Immature natural killer cell (primary cell): ENCODE measurements around the gene EID3. TPM values are rescaled to one million over a fixed set of nuclear protein-coding genes. Genes with fewer than 3 reads are reported as not detected.

Experiments
- DNase-seq, 3 donors: peaks; one replicate each; pipeline ENCODE4 v3.0.0; 2022; ENCODE audit warnings: mixed read lengths in 1 of 3
- H3K27ac Mint-ChIP-seq, 6 donors: one replicate each; pipeline ENCODE4 v1.8.0; 2020; ENCODE audit warnings: mixed read lengths in 6 of 6, mild to moderate bottlenecking in 5 of 6, inconsistent platforms in 4 of 6, moderate library complexity in 3 of 6
- H3K27me3 Mint-ChIP-seq, 3 donors: one replicate each; pipeline ENCODE4 v1.8.0; 2020 to 2021; ENCODE audit warnings: low read depth in 3 of 3, mild to moderate bottlenecking in 3 of 3, mixed read lengths in 3 of 3, moderate library complexity in 3 of 3, inconsistent platforms in 1 of 3
- H3K36me3 Mint-ChIP-seq, 3 donors: one replicate each; pipeline ENCODE4 v1.8.0; 2020; ENCODE audit warnings: mixed read lengths in 3 of 3, inconsistent platforms in 2 of 3, mild to moderate bottlenecking in 2 of 3
- H3K4me1 Mint-ChIP-seq, 2 donors: one replicate each; pipeline ENCODE4 v1.8.0; 2020; ENCODE audit warnings: inconsistent platforms in 2 of 2, mild to moderate bottlenecking in 2 of 2, mixed read lengths in 2 of 2, moderate library complexity in 1 of 2
- H3K4me3 Mint-ChIP-seq, 5 donors: one replicate each; pipeline ENCODE4 v1.8.0; 2020; ENCODE audit warnings: mild to moderate bottlenecking in 5 of 5, mixed read lengths in 5 of 5, inconsistent platforms in 3 of 5, moderate library complexity in 3 of 5
- H3K9me3 Mint-ChIP-seq, 6 donors: one replicate each; pipeline ENCODE4 v1.8.0; 2020; ENCODE audit warnings: mild to moderate bottlenecking in 6 of 6, mixed read lengths in 6 of 6, inconsistent platforms in 4 of 6, moderate library complexity in 3 of 6
- polyA plus RNA-seq, 3 donors: library from polyadenylated mRNA; unstranded; fragments of 300-500 nt; fragmentation: Illumina TruSeq; gene quantifications; one replicate each; pipeline ENCODE4 v1.2.3, GENCODE V29; 2021

EID3 gene
- polyA plus RNA-seq, 3 donors from 2014 or later: 5.4 to 15.7 (median 9.5) TPM

DNA sequence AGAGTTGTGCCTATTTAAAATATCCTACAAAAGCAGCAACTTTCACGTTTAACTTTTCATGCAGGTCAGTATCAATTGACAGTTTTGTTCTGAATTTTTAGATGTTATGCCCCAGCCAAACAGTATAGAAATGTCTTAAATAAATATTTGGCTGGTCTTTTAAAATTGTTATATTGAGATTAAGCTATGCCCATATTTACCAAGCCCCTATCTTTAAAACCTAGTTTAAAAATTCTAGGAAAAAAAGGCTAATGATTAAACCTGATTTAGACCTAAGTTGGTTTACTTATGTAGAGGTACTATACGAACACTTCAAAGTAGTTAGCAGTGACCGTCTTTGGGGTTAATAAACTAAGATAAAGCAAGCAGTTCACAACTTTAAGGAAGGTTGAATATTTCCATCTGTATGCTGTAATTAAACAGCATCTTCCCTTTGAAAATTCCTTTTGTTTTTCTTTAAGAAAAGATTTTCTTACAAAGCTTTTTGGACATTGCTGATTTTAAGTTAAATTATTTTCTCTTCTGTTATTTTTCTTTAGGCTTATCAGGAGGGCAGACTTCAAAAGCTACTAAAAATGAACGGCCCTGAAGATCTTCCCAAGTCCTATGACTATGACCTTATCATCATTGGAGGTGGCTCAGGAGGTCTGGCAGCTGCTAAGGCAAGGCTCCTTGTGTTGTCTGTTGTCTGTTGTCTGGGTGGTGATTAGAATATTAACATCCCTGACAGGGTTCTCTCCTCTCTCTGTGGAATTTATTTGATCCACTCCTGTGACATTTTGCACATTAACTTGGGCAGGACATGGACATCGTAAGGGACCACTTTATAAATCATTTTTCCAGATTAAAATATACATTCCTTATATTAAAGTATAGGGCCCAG is 7.5 kb downstream of the EID3 start:
- Mint-ChIP-seq H3K27ac (no peak overlapping the region), H3K4me3 (no peak overlapping the region), H3K27me3 (no peaks in the 10 kb centered on the region), H3K4me1 (peaks cover 11 to 18% of the 10 kb centered on the region in 2 donors), H3K9me3 (no peaks in the 10 kb centered on the region), H3K36me3 (peaks cover 14 to 28% (median 19%) of the 10 kb centered on the region in 3 donors)
- DNase-seq: no peak

DNA sequence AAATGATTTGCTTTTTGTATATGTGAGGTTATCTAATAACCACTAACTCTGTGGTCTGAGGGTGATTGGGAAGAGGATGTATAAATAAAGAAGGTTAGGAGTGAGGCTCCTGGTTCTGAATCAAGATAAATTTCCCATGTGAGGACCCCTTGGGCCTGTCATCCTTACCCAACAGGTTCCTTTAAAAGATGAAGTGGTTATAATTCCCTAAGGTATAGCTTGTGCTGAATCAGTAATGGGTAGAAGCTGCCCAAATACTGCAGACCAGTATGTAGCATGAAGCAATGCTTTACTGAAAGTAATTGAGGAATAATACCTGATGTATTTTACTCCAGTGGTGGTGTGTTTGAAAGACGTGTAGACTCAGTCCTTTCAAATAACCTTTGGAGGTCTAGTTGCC is 8.7 kb downstream of the EID3 start:
- Mint-ChIP-seq H3K4me3 (no peak overlapping the region), H3K27ac (no peak overlapping the region), H3K36me3 (peaks cover 14 to 28% (median 19%) of the 10 kb centered on the region in 3 donors), H3K9me3 (no peaks in the 10 kb centered on the region), H3K27me3 (no peaks in the 10 kb centered on the region), H3K4me1 (peaks cover 6 to 9% of the 10 kb centered on the region in 2 donors)
- DNase-seq: no peak

DNA sequence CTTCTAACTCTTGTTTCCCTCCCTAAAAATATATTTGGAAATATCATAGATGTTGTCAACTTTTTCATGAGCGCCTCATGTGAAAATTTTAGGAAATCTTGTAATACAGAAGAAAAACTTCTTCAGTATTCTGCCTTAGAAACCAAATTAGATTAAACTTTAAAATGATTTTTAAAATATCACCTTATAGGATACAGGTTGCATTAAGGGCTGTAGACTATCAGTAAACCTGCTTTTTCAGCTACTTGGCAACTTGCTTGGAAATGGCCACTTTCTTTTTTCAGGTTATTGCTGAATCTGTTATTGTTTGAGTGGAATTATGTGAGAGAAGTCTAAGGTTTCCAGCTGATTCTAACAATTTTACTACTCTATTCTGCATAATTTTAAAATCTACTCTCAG is 9.1 kb downstream of the EID3 start:
- Mint-ChIP-seq H3K36me3 (peaks cover 14 to 28% (median 19%) of the 10 kb centered on the region in 3 donors), H3K4me3 (no peak overlapping the region), H3K27ac (no peak overlapping the region), H3K27me3 (no peaks in the 10 kb centered on the region), H3K9me3 (no peaks in the 10 kb centered on the region), H3K4me1 (peaks cover 2 to 5% of the 10 kb centered on the region in 2 donors)
- no peak for DNase-seq

DNA sequence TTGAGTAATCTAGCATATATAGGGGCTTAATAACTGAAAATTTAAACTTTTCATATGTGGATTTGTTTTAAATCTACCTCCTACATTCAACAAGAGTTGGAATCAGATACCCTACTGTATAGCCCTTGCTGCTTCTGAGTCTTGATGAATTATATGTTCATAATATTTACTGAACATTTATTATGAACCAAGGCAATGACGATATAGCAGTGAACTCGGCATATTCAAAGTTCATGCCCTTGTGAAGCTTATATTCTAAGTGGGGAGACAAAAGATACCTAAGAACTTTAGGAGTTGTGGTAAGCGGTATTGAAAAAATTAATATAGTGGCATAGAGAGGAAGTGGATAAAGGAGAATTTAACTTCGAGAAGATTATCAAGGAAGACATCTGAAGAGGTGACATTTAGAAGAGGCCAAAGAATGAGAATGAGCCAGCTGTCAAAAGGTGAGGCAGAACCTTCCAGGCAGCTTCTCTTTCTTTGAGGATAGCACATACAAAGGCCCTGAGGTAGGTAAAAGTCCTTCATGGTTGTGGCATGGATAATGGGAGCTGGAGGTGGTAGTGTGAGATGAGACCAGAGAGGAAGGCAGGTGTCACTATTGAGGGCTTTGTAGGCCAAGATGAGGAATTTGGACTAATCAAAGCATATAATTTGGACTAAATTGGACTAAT is 10.2 kb downstream of the EID3 start:
- Mint-ChIP-seq H3K36me3 (peaks cover 14 to 30% (median 19%) of the 10 kb centered on the region in 3 donors), H3K9me3 (no peaks in the 10 kb centered on the region), H3K27me3 (no peaks in the 10 kb centered on the region), H3K27ac (peak overlapping the region in 1 of 6 donors; percentile 38), H3K4me3 (no peak overlapping the region), H3K4me1 (peaks cover 0 to 5% of the 10 kb centered on the region in 2 donors)
- DNase-seq: no peak

DNA sequence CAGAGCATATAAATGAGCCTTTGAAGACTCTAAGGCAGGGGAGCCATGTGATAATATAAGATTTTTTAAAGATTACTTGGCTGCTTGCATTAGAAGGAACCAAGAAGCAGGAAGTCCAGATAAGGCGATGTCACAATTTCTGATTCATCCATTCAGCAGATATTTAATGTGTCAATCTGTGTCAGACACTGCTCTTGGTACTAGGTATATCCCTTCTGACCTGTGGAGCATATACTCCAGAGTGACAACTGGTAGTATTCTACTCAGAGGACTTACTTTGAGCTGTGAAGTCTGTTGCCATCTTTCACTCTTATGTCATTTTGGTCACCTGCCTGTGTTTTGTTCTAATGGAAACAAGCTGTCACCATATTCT is 10.7 kb downstream of the EID3 start:
- Mint-ChIP-seq H3K27ac (no peak overlapping the region), H3K27me3 (no peaks in the 10 kb centered on the region), H3K36me3 (peaks cover 17 to 34% (median 19%) of the 10 kb centered on the region in 3 donors), H3K4me1 (peaks cover 0 to 5% of the 10 kb centered on the region in 2 donors), H3K9me3 (no peaks in the 10 kb centered on the region), H3K4me3 (no peak overlapping the region)
- no peak for DNase-seq

DNA sequence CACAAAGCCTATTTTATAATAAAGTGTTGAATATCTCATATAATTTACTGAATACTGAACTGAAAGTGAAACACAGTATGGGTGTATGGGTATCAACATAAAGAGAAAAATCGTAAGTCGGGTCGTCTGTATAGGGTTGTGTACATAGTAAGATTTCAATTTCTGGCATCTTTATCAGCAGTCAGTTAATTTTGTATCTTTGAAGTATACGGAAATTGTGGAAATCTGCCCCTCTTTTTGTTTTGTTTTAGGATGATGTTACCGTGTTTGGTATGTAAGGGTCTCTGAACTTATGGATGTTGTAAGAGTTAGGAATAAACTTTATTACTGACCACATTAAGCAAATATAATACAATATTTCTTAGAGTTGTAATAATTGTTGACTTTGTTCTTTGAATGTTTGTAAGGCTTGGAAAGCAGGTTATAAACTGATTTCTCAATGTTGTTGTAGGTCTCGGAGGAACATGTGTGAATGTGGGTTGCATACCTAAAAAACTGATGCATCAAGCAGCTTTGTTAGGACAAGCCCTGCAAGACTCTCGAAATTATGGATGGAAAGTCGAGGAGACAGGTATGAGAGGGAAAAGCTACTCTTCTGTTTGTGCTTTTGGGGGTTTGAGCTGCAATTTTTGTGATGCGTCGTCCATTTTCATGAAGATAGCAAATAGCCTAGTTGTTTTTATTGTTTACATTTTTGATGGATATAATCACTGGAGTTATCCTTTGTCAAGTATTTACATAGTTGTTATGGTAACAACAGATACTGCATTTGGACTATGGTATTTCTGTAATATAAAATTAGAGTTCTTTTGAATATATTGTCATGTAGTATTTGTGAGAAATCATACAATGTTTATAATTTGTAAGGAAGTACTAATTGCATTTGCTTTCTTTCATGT is 12.0 kb downstream of the EID3 start:
- H3K27ac Mint-ChIP-seq: peak overlapping the region in 1 of 6 donors; percentile 45
- no peaks in the 10 kb centered on the region for H3K27me3 Mint-ChIP-seq
- H3K4me1 Mint-ChIP-seq: no peaks in the 10 kb centered on the region
- DNase-seq: no peak
- no peak overlapping the region for H3K4me3 Mint-ChIP-seq
- H3K9me3 Mint-ChIP-seq: no peaks in the 10 kb centered on the region
- peaks cover 19 to 40% (median 19%) of the 10 kb centered on the region in 3 donors for H3K36me3 Mint-ChIP-seq

DNA sequence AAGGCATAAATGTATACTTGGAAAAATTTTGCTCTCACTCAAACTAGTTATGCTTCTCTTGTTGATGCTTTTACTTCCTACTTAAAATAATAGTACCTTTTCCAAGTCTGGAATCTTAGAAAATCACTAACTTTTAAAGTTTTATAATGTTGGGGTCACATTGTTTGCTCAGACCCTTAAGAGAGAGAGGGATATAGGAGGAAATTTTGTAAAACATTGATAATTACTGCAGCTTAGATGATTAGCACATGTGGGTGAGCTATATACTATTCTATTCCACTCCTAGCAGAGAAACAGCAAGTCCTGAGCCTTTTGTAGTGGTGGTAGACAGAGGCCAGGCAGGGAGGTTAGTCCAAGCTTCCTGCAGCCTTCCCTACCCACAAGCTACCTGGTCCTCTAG is 13.4 kb downstream of the EID3 start:
- Mint-ChIP-seq H3K4me3 (no peak overlapping the region), H3K27me3 (no peaks in the 10 kb centered on the region), H3K9me3 (no peaks in the 10 kb centered on the region), H3K27ac (no peak overlapping the region), H3K36me3 (peaks cover 15 to 43% (median 24%) of the 10 kb centered on the region in 3 donors), H3K4me1 (no peaks in the 10 kb centered on the region)
- DNase-seq: no peak

DNA sequence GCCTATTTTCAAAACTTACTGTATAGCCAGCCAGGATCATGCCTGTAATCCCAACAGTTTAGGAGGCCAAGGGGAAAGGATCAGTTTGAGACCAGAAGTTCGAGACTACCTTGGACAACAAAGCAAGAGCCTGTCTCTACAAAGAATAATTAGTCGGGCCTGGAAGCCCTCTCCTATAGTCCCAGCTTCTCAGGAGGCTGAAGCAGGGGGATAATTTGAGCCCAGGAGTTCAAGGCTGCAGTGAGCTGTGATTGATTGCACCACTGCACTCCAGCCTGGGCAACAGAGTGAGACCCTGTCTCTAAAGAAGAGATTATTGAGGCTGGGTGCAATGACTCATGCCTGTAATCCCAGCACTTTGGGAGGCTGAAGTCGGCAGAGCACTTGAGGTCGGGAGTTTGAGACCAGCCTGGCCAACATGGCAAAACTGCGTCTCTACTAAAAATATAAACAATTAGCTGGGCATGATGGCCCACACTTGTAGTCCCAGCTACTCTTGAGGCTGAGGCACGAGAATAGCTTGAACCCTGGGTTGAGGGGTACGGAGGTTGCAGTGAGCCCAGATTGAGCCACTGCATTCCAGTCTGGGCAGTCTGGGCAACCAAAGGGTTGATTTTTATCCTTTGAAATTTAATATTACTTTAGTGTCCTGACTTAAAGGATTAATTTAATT is 14.1 kb downstream of the EID3 start:
- no peak for DNase-seq
- Mint-ChIP-seq H3K4me3 (no peak overlapping the region), H3K27me3 (no peaks in the 10 kb centered on the region), H3K36me3 (peaks cover 15 to 42% (median 24%) of the 10 kb centered on the region in 3 donors), H3K27ac (no peak overlapping the region), H3K9me3 (no peaks in the 10 kb centered on the region), H3K4me1 (no peaks in the 10 kb centered on the region)

DNA sequence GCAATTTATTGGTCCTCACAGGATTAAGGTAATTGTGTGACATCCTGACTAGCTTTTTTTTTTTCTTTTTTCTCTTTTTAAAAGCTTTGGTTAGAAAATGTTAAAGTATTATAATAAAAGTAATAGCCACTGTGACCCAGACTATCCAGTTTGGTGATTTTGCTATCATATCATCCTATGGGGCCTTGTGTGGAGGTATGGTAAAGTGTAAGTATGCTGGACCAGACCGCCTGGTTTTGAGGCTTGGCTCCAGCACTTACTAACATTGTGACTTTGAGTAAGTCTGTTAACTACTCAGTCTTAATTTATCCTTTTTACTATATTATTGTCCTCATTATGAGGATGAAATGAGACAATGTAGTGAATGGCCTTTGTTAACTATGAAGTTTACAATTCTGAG is 15.5 kb downstream of the EID3 start:
- H3K36me3 Mint-ChIP-seq: peaks cover 12 to 39% (median 19%) of the 10 kb centered on the region in 3 donors

DNA sequence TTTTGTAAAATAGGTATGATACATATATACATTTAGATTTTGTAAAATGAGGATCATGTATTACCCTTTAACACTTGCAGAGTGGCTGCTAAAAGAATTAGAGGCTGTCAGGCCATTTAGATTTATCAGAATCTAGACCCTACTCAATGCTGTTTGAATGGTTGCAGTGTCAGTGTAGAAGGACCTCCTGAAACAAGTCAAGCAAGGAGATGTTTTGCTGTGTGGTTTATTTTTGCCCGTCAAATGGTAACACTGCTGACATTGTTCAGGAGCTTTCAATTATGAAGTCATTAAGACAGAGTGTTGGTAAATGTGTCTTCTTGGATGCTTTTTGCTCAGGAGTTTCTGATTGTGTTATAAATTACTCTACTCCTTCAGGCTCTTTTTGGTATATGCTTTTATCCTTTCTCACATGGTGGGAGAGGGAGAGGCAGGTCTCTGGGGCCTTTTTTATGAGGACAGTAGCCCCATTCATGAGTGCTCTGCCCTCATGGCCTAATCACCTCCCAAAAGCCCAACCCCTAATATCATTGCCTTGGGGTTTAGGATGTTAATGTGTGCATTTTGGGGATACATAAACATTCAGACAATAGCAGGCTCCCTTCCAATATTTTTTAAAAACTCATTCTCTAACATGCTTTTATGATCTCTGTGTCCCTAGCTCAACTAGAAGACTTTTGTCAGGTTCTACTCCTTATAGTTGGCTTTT is 16.5 kb downstream of the EID3 start:
- no peaks in the 10 kb centered on the region for H3K4me1 Mint-ChIP-seq
- H3K4me3 Mint-ChIP-seq: no peak overlapping the region
- no peak for DNase-seq
- peaks cover 16 to 42% (median 22%) of the 10 kb centered on the region in 3 donors for H3K36me3 Mint-ChIP-seq
- H3K27ac Mint-ChIP-seq: peak overlapping the region in 1 of 6 donors; percentile 15
- H3K27me3 Mint-ChIP-seq: peaks cover 0 to 2% (median 0%) of the 10 kb centered on the region in 3 donors
- no peaks in the 10 kb centered on the region for H3K9me3 Mint-ChIP-seq

More for the DNA sequence above, 15.5 kb downstream of the EID3 start:
- H3K9me3 Mint-ChIP-seq: no peaks in the 10 kb centered on the region
- DNase-seq: no peak
- no peak overlapping the region for H3K27ac Mint-ChIP-seq
- no peak overlapping the region for H3K4me3 Mint-ChIP-seq
- H3K27me3 Mint-ChIP-seq: peaks cover 0 to 2% (median 0%) of the 10 kb centered on the region in 3 donors
- H3K4me1 Mint-ChIP-seq: no peaks in the 10 kb centered on the region

DNA sequence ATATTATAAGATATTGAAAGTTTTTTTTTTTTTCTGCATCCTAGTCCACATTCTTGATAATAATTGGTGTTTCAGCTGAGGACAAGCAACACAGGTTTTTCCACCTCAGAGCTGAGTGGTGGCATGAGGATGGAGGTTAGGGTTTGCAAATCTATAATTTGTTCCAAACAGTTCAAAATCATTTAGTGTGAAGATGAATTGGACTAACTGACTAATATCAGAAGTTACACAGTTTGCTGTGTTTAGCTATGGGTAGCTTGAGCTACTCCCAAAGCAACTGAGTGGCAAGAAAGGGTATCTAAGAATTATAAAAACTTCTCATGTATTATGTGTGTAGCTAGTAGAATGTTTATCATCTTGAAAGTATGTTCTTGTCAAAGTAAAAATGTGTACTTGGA is 17.1 kb downstream of the EID3 start:
- Mint-ChIP-seq H3K27ac (no peak overlapping the region), H3K4me3 (no peak overlapping the region), H3K36me3 (peaks cover 14 to 38% (median 17%) of the 10 kb centered on the region in 3 donors), H3K4me1 (no peaks in the 10 kb centered on the region), H3K27me3 (peaks cover 0 to 2% (median 0%) of the 10 kb centered on the region in 3 donors), H3K9me3 (no peaks in the 10 kb centered on the region)
- DNase-seq: no peak

DNA sequence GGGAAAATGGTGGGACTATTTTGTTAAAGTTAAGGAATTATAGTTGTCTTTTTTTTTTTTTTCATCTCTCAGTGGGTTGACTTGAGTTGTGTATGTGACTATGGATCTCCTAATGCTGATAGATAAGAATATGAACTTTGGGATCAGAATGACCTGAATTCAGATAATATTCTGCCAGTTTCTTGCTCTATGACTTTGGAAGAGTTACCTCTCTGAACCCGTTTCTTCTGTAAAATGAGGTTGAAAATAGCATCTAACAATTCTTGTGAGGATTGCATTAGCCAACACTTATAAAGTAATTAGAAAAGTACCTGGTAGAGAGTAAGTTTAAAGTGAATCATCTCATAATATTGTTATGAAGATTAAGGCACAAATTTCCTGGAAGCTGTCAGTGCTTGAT is 18.4 kb downstream of the EID3 start:
- Mint-ChIP-seq H3K27ac (peak overlapping the region in 3 of 6 donors; percentile 25 to 58 (median 28)), H3K36me3 (peaks cover 17 to 41% (median 19%) of the 10 kb centered on the region in 3 donors), H3K27me3 (peaks cover 0 to 2% (median 0%) of the 10 kb centered on the region in 3 donors), H3K4me1 (no peaks in the 10 kb centered on the region), H3K9me3 (no peaks in the 10 kb centered on the region), H3K4me3 (no peak overlapping the region)
- no peak for DNase-seq
